Activated CD4-positive, alpha-beta memory T cell treated with anti-CD3 and anti-CD28 coated beads, Interleukin-2, amount 10 ng/mL, durations not matched to agents 7 days and 5 days (primary cell): ENCODE measurements around the gene RAB3IL1. TPM values are rescaled to one million over a fixed set of nuclear protein-coding genes. Genes with fewer than 3 reads are reported as not detected.
A peak's percentile ranks its signal among the peaks of the same experiment; 100 is the strongest.
"Not testable (repeated sequence)": the region's sequence is repeated elsewhere in the genome, so short reads cannot be mapped to it uniquely, and the experiment has no call there.

Experiments
- CTCF ChIA-PET: fragments of 350-600 bp; sonication (Branson Sonifier 250); formaldehyde crosslinking; loops from one replicate; lab custom pipeline; 2021; ENCODE audit warnings: antibody characterized with exemption, inconsistent platforms; lab: Charles Lee
- POLR2A ChIA-PET: fragments of 350-600 bp; sonication (Branson Sonifier 250); formaldehyde crosslinking; loops from one replicate; lab custom pipeline; 2021; ENCODE audit warnings: antibody characterized with exemption; lab: Charles Lee
- DNase-seq: peaks from one replicate; pipeline ENCODE4 v3.0.0-alpha.2; 2020
- H3K27ac Mint-ChIP-seq: one replicate; pipeline ENCODE4 v1.8.0; 2021; ENCODE audit warnings: mild to moderate bottlenecking, mixed read lengths
- H3K27me3 Mint-ChIP-seq: one replicate; pipeline ENCODE4 v1.8.0; 2021; ENCODE audit warnings: mixed read lengths
- H3K36me3 Mint-ChIP-seq: one replicate; pipeline ENCODE4 v1.8.0; 2021; ENCODE audit warnings: low read depth, mixed read lengths
- H3K4me1 Mint-ChIP-seq: one replicate; pipeline ENCODE4 v1.8.0; 2021; ENCODE audit warnings: mixed read lengths
- H3K4me3 Mint-ChIP-seq: one replicate; pipeline ENCODE4 v1.8.0; 2021; ENCODE audit warnings: mild to moderate bottlenecking, mixed read lengths
- H3K9me3 Mint-ChIP-seq: one replicate; pipeline ENCODE4 v1.8.0; 2021; ENCODE audit warnings: mixed read lengths
- total RNA-seq, 2 experiments: library from RNA; stranded (reverse); gene quantifications; one replicate each; pipeline ENCODE4 v1.2.3, GENCODE V29; 2021

RAB3IL1 gene, protein sequence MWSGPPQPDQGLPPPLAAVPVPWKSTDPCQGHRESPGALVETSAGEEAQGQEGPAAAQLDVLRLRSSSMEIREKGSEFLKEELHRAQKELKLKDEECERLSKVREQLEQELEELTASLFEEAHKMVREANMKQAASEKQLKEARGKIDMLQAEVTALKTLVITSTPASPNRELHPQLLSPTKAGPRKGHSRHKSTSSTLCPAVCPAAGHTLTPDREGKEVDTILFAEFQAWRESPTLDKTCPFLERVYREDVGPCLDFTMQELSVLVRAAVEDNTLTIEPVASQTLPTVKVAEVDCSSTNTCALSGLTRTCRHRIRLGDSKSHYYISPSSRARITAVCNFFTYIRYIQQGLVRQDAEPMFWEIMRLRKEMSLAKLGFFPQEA
- total RNA-seq, result not detected

GRCh38 chr11:61917334-61918109, at the start of gene RAB3IL1:
Gene RAB3IL1 (minus strand): TSS chr11:61917566. CDS start chr11:61917367, 199 bp downstream.
- H3K27me3 Mint-ChIP-seq, result peaks cover 48% of the 10 kb centered on the region
- no peak for DNase-seq
- CTCF ChIA-PET, result no interaction called here
- peaks cover 8% of the 10 kb centered on the region for H3K4me1 Mint-ChIP-seq
- H3K9me3 Mint-ChIP-seq, result no peaks in the 10 kb centered on the region
- H3K36me3 Mint-ChIP-seq, result no peaks in the 10 kb centered on the region
- H3K27ac Mint-ChIP-seq, result no peak within 1 kb of the TSS
- H3K4me3 Mint-ChIP-seq, result peak within 1 kb of the TSS; percentile 56
- POLR2A ChIA-PET, result no interaction called here

DNA sequence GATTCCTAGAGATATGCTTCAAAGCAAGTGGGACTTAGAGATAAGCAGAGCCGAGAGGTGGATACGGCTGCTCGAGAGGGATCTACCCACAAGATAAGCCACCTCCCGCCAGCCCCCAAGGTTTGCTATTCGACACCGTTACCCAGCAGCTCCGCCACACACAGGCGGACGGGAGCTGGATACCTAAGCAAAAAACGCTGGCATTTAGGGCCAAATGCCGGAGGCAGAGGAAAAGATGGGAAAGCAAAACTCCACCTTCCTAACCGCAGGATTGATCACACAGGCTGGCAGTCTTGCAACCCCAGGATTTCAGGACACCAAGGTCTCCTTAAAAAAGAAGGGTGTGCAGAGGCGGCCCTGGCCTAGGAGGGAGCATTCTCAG, 49.4 kb upstream of the RAB3IL1 start:
- CTCF ChIA-PET, result interaction anchor here (2.2 to 8.3 kb wide), 3 partner anchors 115 to 169 kb away, joined by 8 to 65 read pairs (median 11); no protein-coding TSS in a partner anchor
- peak; percentile 50 for DNase-seq
- POLR2A ChIA-PET, result interaction anchor here (1.2 to 5.9 kb wide), 10 partner anchors 11 to 174 kb away, joined by 3 to 79 read pairs (median 13); partner anchors contain the start of genes BEST1, FEN1, INCENP and TMEM258

GRCh38 chr11:61964666-61965271, 47.4 kb upstream of the RAB3IL1 start:
- DNase-seq, H3K27me3 Mint-ChIP-seq, H3K9me3 Mint-ChIP-seq, H3K27ac Mint-ChIP-seq: not testable (repeated sequence)
- CTCF ChIA-PET, result interaction anchor here (1.1 to 1.8 kb wide), 2 partner anchors 17 to 117 kb away, joined by 3 to 9 read pairs; no protein-coding TSS in a partner anchor
- POLR2A ChIA-PET, result interaction anchor here (1.0 to 5.9 kb wide), 4 partner anchors 8 to 159 kb away, joined by 3 to 38 read pairs (median 5); partner anchors contain the start of gene INCENP
- Mint-ChIP-seq H3K4me1 (peaks cover 48% of the 10 kb centered on the region), H3K4me3 (peak overlapping the region; percentile 92), H3K36me3 (peaks cover 44% of the 10 kb centered on the region)

More for the DNA sequence above, 49.4 kb upstream of the RAB3IL1 start:
- peaks cover 62% of the 10 kb centered on the region for H3K4me1 Mint-ChIP-seq
- no peaks in the 10 kb centered on the region for H3K27me3 Mint-ChIP-seq
- H3K9me3 Mint-ChIP-seq, result no peaks in the 10 kb centered on the region
- H3K36me3 Mint-ChIP-seq, result peaks cover 44% of the 10 kb centered on the region
- peak overlapping the region; percentile 92 for H3K4me3 Mint-ChIP-seq
- peak overlapping the region; percentile 77 for H3K27ac Mint-ChIP-seq

- ChIA-PET POLR2A (interaction anchor here (0.7 to 5.9 kb wide), 3 partner anchors 8 to 54 kb away, joined by 3 to 38 read pairs (median 4); no protein-coding TSS in a partner anchor), CTCF (interaction anchor here (1.8 kb wide), 1 partner anchor 118 kb away, joined by 9 read pairs; no protein-coding TSS in a partner anchor)
- no peaks in the 10 kb centered on the region for H3K27me3 Mint-ChIP-seq
- peak overlapping the region; percentile 30 for H3K27ac Mint-ChIP-seq
- H3K4me3 Mint-ChIP-seq, result no peak overlapping the region
- H3K9me3 Mint-ChIP-seq, result no peaks in the 10 kb centered on the region
- no peak for DNase-seq
- peaks cover 44% of the 10 kb centered on the region for H3K36me3 Mint-ChIP-seq
- H3K4me1 Mint-ChIP-seq, result peaks cover 44% of the 10 kb centered on the region
Measured at GRCh38 chr11:61964058-61964665, 46.8 kb upstream of the RAB3IL1 start.

DNA sequence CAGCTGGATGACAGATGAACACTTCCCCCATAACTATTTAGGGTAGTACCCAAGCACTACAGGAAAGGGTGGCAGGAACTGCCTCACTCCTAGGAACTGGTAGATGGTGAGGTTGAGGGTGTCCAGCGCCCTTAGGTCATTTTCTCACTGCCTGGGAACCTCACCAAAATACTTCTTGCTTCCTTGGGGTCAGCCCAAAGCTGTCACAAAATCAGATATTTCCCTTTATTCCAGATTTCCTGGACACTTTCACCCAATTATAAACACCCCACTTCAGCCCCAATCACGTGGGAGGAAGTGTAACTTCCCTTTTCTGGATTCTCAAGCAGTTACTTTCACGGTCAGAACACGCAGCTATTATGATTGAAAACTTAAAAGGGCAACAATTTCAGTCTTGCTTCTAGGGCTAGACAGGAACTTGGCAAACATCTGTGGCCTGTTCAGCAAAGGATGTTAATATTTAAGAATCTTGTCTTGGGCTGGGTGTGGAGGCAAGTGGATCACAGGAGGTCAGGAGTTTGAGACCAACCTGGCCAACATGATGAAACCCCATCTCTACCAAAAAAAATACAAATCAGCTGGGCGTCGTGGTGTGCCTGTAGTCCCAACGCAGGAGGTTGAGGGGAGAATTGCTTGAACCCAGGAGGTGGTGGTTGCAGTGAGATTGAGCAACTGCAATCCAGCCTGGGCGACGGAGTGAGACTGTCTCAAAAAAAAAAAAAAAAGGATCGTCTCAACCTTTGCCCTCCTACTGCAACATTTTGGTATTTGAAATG, 46.1 kb upstream of the RAB3IL1 start:
- CTCF ChIA-PET, result interaction anchor here (0.6 to 1.8 kb wide), 4 partner anchors 17 to 145 kb away, joined by 3 to 9 read pairs (median 3); no protein-coding TSS in a partner anchor
- no peak for DNase-seq
- H3K36me3 Mint-ChIP-seq, result peaks cover 41% of the 10 kb centered on the region
- POLR2A ChIA-PET, result interaction anchor here (0.7 to 5.9 kb wide), 3 partner anchors 9 to 54 kb away, joined by 3 to 38 read pairs (median 4); no protein-coding TSS in a partner anchor
- H3K4me1 Mint-ChIP-seq, result peaks cover 38% of the 10 kb centered on the region
- H3K9me3 Mint-ChIP-seq, result no peaks in the 10 kb centered on the region
- H3K27me3 Mint-ChIP-seq, result no peaks in the 10 kb centered on the region
- peak overlapping the region; percentile 16 for H3K4me3 Mint-ChIP-seq
- H3K27ac Mint-ChIP-seq, result peak overlapping the region; percentile 41

- ChIA-PET CTCF (interaction anchor here (0.6 to 1.8 kb wide), 4 partner anchors 16 to 145 kb away, joined by 3 to 9 read pairs (median 3); no protein-coding TSS in a partner anchor), POLR2A (interaction anchor here (0.6 to 5.9 kb wide), 3 partner anchors 10 to 15 kb away, joined by 3 to 38 read pairs (median 3); no protein-coding TSS in a partner anchor)
- no peaks in the 10 kb centered on the region for H3K27me3 Mint-ChIP-seq
- peak overlapping the region; percentile 21 for H3K27ac Mint-ChIP-seq
- peaks cover 41% of the 10 kb centered on the region for H3K36me3 Mint-ChIP-seq
- DNase-seq, result no peak
- H3K9me3 Mint-ChIP-seq, result no peaks in the 10 kb centered on the region
- H3K4me3 Mint-ChIP-seq, result no peak overlapping the region
- H3K4me1 Mint-ChIP-seq, result peaks cover 34% of the 10 kb centered on the region
Measured at GRCh38 chr11:61963016-61963281, 45.6 kb upstream of the RAB3IL1 start.

GRCh38 chr11:61962213-61963015, 45.0 kb upstream of the RAB3IL1 start:
- no peak for DNase-seq
- H3K4me3 Mint-ChIP-seq, result no peak overlapping the region
- H3K4me1 Mint-ChIP-seq, result peaks cover 34% of the 10 kb centered on the region
- peaks cover 41% of the 10 kb centered on the region for H3K36me3 Mint-ChIP-seq
- no peaks in the 10 kb centered on the region for H3K9me3 Mint-ChIP-seq
- H3K27me3 Mint-ChIP-seq, result no peaks in the 10 kb centered on the region
- POLR2A ChIA-PET, result interaction anchor here (0.6 to 1.2 kb wide), 3 partner anchors 10 to 62 kb away, joined by 3 to 4 read pairs (median 3); no protein-coding TSS in a partner anchor
- H3K27ac Mint-ChIP-seq, result peak overlapping the region; percentile 21
- CTCF ChIA-PET, result interaction anchor here (1.2 to 1.9 kb wide), 4 partner anchors 14 to 146 kb away, joined by 3 to 8 read pairs (median 5); no protein-coding TSS in a partner anchor

DNA sequence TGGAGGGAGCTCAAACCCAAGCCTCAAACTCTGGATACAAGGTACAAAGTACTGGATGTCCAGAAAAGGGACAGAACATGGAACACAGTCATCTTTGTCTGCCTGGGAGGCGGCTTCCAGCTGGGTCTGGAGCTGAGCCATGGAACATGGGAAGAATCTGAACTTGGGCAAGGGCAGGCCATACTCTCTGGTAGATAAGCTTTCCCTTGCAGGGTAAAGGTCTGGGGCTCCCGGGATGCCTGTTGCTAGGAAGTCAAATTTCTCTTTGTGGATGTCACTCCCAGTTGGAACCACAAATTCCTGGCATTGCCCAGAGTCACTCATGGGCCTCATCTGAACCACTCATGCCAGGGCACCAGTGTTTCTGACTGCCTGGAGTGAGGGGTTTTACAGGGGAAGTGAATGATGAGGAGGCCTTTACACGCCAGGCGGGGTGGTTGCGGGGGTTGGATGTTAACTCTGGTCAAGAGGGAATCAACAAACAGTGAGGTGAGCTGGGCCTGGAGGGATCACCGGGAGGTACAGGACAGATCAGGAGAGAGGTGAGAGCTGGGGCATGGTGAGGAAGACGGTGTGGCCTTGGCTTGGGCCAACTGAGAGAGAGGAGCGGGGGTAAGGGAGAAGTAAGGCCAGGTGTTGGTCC, 44.3 kb upstream of the RAB3IL1 start:
- POLR2A ChIA-PET, result interaction anchor here (0.8 to 1.2 kb wide), 2 partner anchors 63 to 133 kb away, joined by 4 read pairs; partner anchors contain the start of gene FADS2

DNA sequence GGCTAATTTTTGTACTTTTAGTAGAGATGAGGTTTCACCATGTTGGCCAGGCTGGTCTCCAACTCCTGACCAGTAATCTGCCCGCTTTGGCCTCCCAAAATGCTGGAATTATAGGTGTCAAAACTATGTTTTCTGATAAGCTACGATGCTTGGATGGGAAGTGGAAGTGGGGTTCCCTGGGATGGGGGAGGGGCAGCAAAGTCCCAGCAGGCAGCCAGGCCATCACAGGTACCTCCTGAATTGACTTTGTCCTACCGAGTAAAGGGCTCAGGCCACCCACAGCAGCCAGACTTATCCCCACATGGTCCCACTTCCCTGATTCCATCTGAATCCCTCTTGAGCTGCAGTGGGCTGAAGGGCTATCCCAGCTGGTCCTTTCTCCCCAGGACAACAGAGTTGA, 43.2 kb upstream of the RAB3IL1 start:
- DNase-seq, result no peak
- CTCF ChIA-PET, result interaction anchor here (1.9 kb wide), 1 partner anchor 121 kb away, joined by 7 read pairs; no protein-coding TSS in a partner anchor
- peaks cover 28% of the 10 kb centered on the region for H3K36me3 Mint-ChIP-seq
- H3K27me3 Mint-ChIP-seq, result peaks cover 11% of the 10 kb centered on the region
- H3K4me3 Mint-ChIP-seq, result no peak overlapping the region
- H3K9me3 Mint-ChIP-seq, result no peaks in the 10 kb centered on the region
- H3K27ac Mint-ChIP-seq, result no peak overlapping the region
- POLR2A ChIA-PET, result interaction anchor here (0.8 kb wide), 1 partner anchor 132 kb away, joined by 4 read pairs; the partner anchor contains the start of gene FADS2
- H3K4me1 Mint-ChIP-seq, result peaks cover 37% of the 10 kb centered on the region

More for the DNA sequence above, 44.3 kb upstream of the RAB3IL1 start:
- H3K27me3 Mint-ChIP-seq, result no peaks in the 10 kb centered on the region
- CTCF ChIA-PET, result interaction anchor here (1.5 to 1.9 kb wide), 3 partner anchors 14 to 120 kb away, joined by 3 to 8 read pairs (median 7); no protein-coding TSS in a partner anchor
- H3K9me3 Mint-ChIP-seq, result no peaks in the 10 kb centered on the region
- no peak overlapping the region for H3K4me3 Mint-ChIP-seq
- DNase-seq, result no peak
- peaks cover 39% of the 10 kb centered on the region for H3K36me3 Mint-ChIP-seq
- no peak overlapping the region for H3K27ac Mint-ChIP-seq
- peaks cover 34% of the 10 kb centered on the region for H3K4me1 Mint-ChIP-seq

- no peak overlapping the region for H3K27ac Mint-ChIP-seq
- peaks cover 16% of the 10 kb centered on the region for H3K27me3 Mint-ChIP-seq
- peaks cover 19% of the 10 kb centered on the region for H3K36me3 Mint-ChIP-seq
- H3K4me1 Mint-ChIP-seq, result peaks cover 32% of the 10 kb centered on the region
- ChIA-PET POLR2A (interaction anchor here (3.3 kb wide), 1 partner anchor 9 kb away, joined by 19 read pairs; the partner anchor contains the start of gene FTH1), CTCF (interaction anchor here (1.4 to 1.7 kb wide), 2 partner anchors 12 to 123 kb away, joined by 4 to 5 read pairs; no protein-coding TSS in a partner anchor)
- H3K4me3 Mint-ChIP-seq, result no peak overlapping the region
- DNase-seq, result no peak
- H3K9me3 Mint-ChIP-seq, result no peaks in the 10 kb centered on the region
Measured at GRCh38 chr11:61959678-61960077, 42.3 kb upstream of the RAB3IL1 start.
